Glutamatergic neuron (in vitro differentiated cells): ENCODE results near the gene HADHB. TPM values are rescaled to one million over a fixed set of nuclear protein-coding genes. Genes with fewer than 3 reads are reported as not detected.

Source experiments
- DNase-seq: peaks from one replicate; pipeline ENCODE4 v3.0.0; 2022
- H3K27ac Mint-ChIP-seq: one replicate; pipeline ENCODE4 v1.8.0; 2020; ENCODE audit warnings: mild to moderate bottlenecking, mixed read lengths, inconsistent platforms; ENCODE audit not compliant: unreplicated experiment
- H3K27me3 Mint-ChIP-seq: one replicate; pipeline ENCODE4 v1.8.0; 2020; ENCODE audit warnings: mild to moderate bottlenecking, moderate library complexity, mixed read lengths, inconsistent platforms; ENCODE audit not compliant: unreplicated experiment
- H3K36me3 Mint-ChIP-seq: one replicate; pipeline ENCODE4 v1.8.0; 2020; ENCODE audit warnings: mild to moderate bottlenecking, mixed read lengths, inconsistent platforms; ENCODE audit not compliant: unreplicated experiment
- H3K4me1 Mint-ChIP-seq: one replicate; pipeline ENCODE4 v1.8.0; 2020; ENCODE audit warnings: mild to moderate bottlenecking, low read depth, mixed read lengths, inconsistent platforms; ENCODE audit not compliant: unreplicated experiment
- H3K4me3 Mint-ChIP-seq: one replicate; pipeline ENCODE4 v1.8.0; 2020; ENCODE audit warnings: mild to moderate bottlenecking, mixed read lengths, inconsistent platforms; ENCODE audit not compliant: unreplicated experiment
- H3K9me3 Mint-ChIP-seq: one replicate; pipeline ENCODE4 v1.8.0; 2020; ENCODE audit warnings: mild to moderate bottlenecking, moderate library complexity, mixed read lengths, inconsistent platforms; ENCODE audit not compliant: unreplicated experiment
- CTCF ChIP-seq: fragments of 200-600 bp; sonication (generic); IDR thresholded peaks from one replicate; pipeline ENCODE4 v1.5.0; 2021; ENCODE audit not compliant: partially characterized antibody, unreplicated experiment
- total RNA-seq: library from RNA; stranded (reverse); fragmentation: NEBNext Ultra II Directional; extraction: Animal tissue kit (Norgen Biotek cat#: 25700); gene quantifications from one replicate; pipeline ENCODE4 v1.2.1, GENCODE V29; 2021; ENCODE audit not compliant: unreplicated experiment

HADHB gene
- total RNA-seq, 1 donor from 2014 or later, result 30.5 TPM

GRCh38 chr2:26230806-26231205, 13.9 kb upstream of the HADHB start:
- H3K27ac Mint-ChIP-seq, result no peak overlapping the region

GRCh38 chr2:26235089-26235488, 9.7 kb upstream of the HADHB start:
- Mint-ChIP-seq H3K27ac (no peak overlapping the region), H3K36me3 (no peaks in the 10 kb centered on the region), H3K4me3 (no peak overlapping the region), H3K27me3 (peaks cover 3% of the 10 kb centered on the region), H3K4me1 (no peaks in the 10 kb centered on the region), H3K9me3 (no peaks in the 10 kb centered on the region)
- no peak for DNase-seq
- TF ChIP-seq CTCF, result no peak

More at GRCh38 chr2:26230806-26231205, 13.9 kb upstream of the HADHB start:
- TF ChIP-seq CTCF, result no peak
- no peaks in the 10 kb centered on the region for H3K4me1 Mint-ChIP-seq
- H3K36me3 Mint-ChIP-seq, result peaks cover 10% of the 10 kb centered on the region
- H3K9me3 Mint-ChIP-seq, result peaks cover 1% of the 10 kb centered on the region
- no peak for DNase-seq
- no peak overlapping the region for H3K4me3 Mint-ChIP-seq
- H3K27me3 Mint-ChIP-seq, result peaks cover 2% of the 10 kb centered on the region

- H3K36me3 Mint-ChIP-seq, result no peaks in the 10 kb centered on the region
- H3K4me1 Mint-ChIP-seq, result no peaks in the 10 kb centered on the region
- DNase-seq, result no peak
- peaks cover 3% of the 10 kb centered on the region for H3K27me3 Mint-ChIP-seq
- no peak for TF ChIP-seq CTCF
- H3K27ac Mint-ChIP-seq, result no peak overlapping the region
- H3K4me3 Mint-ChIP-seq, result no peak overlapping the region
- H3K9me3 Mint-ChIP-seq, result peaks cover 1% of the 10 kb centered on the region
These were observed 6.9 kb upstream of the HADHB start for GRCh38 chr2:26237868-26238267.

- Mint-ChIP-seq H3K4me3 (no peak overlapping the region), H3K4me1 (peaks cover 5% of the 10 kb centered on the region), H3K27me3 (peaks cover 1% of the 10 kb centered on the region), H3K27ac (no peak overlapping the region), H3K36me3 (no peaks in the 10 kb centered on the region), H3K9me3 (peaks cover 1% of the 10 kb centered on the region)
- DNase-seq, result no peak
- TF ChIP-seq CTCF, result no peak
These were observed 6.3 kb upstream of the HADHB start for GRCh38 chr2:26238311-26238958.

DNA sequence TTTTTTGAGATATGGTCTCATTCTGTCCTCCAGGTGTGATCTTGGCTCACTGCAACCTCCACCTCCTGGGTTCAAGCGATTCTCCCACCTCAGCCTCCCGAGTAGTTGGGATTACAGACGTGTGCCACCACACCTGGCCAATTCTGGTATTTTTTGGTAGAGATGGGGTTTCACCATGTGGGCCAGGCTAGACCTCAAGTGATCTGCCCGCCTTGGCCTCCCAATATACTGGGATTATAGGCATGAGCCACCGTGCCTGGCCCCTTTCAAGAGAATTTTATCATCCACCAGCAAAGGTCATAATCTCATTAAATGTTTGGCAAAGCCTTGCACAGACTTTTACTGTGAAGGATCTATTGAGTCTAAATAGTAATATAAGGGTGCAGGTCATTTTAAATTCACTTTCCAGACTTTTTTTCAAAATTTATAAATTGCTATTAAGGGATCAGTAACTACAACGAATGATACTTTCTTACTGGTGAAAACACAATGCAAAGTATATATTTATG, 2.8 kb upstream of the HADHB start:
- Mint-ChIP-seq H3K36me3 (no peaks in the 10 kb centered on the region), H3K4me1 (peaks cover 6% of the 10 kb centered on the region), H3K27ac (no peak overlapping the region), H3K4me3 (peak overlapping the region; percentile 72), H3K27me3 (no peaks in the 10 kb centered on the region), H3K9me3 (peaks cover 5% of the 10 kb centered on the region)
- no peak for DNase-seq
- no peak for TF ChIP-seq CTCF
